Peyer's patch (tissue), 4 donors: Measurements from ENCODE around the gene GOLT1A.

Source experiments
- CTCF ChIP-seq, 6 experiments: fragments of 450-650 bp in 4 of 6; fragments of 200-600 bp in 2 of 6; sonication (generic) in 1 of 6; IDR thresholded peaks; one replicate each; pipeline ENCODE4 v1.5.1; 2017 to 2019; ENCODE audit warnings: antibody characterized with exemption in 6 of 6, mild to moderate bottlenecking in 3 of 6, moderate library complexity in 1 of 6
- POLR2A ChIP-seq, 2 donors: fragments of 450-650 bp; IDR thresholded peaks; one replicate each; pipeline ENCODE4 v1.5.1; 2017; ENCODE audit warnings: antibody characterized with exemption in 2 of 2, mild to moderate bottlenecking in 2 of 2, moderate library complexity in 2 of 2

GRCh38 chr1:204180133-204180532 lies 33.7 kb downstream of the GOLT1A start:
- TF ChIP-seq CTCF (IDR thresholded peaks at IDR 0.05) (no peak), POLR2A (IDR thresholded peaks at IDR 0.05) (no peak)
